ENCODE measurements around the gene PACS1.
A peak's percentile ranks its signal among the peaks of the same experiment; 100 is the strongest.

Gene PACS1

GRCh38 chr11:66172146-66172545 lies 102.1 kb downstream of the PACS1 start:
- Histone ChIP-seq H3K27me3 (ENCODE audit: insufficient read depth, low read length, poor library complexity) (no peaks in the 10 kb centered on the region), H3K9ac (ENCODE audit: low read length) (no peak overlapping the region), H3K27ac (ENCODE audit: low read depth, low read length) (no peak overlapping the region), H3K18ac (ENCODE audit: low read length) (no peak overlapping the region), H4K5ac (ENCODE audit: low read length) (no peak overlapping the region), H3K56ac (ENCODE audit: low read length) (no peak overlapping the region), H4K8ac (ENCODE audit: low read depth, low read length) (no peak overlapping the region), H3K79me1 (ENCODE audit: low read length) (peaks cover 4% of the 10 kb centered on the region), H3K4me2 (ENCODE audit: low read length) (no peak overlapping the region), H2BK15ac (replicated peaks; ENCODE audit: low read depth) (no peak overlapping the region), H2AK5ac (ENCODE audit: low read length) (no peak overlapping the region), H3K36me3 (ENCODE audit: control insufficient read depth, insufficient read depth, low read length) (no peaks in the 10 kb centered on the region), H3K23ac (ENCODE audit: low read length) (peak overlapping the region; percentile 35), H3K79me2 (ENCODE audit: control insufficient read depth, insufficient read depth, low read length) (no peaks in the 10 kb centered on the region), H2BK5ac (ENCODE audit: low read length) (no peak overlapping the region), H3K4me1 (ENCODE audit: control insufficient read depth, low read depth, low read length) (peaks cover 2% of the 10 kb centered on the region), H3K4me3 (ENCODE audit: low read length) (no peak overlapping the region), H2BK120ac (ENCODE audit: low read depth, low read length) (no peak overlapping the region), H3K4ac (ENCODE audit: low read depth, low read length) (no peak overlapping the region)
- no CpG with 5 or more reads among the region's 8 CpGs for whole genome bisulfite sequencing (ENCODE audit: extremely low coverage, insufficient coverage, low lambda C conversion rate)
- no peak for DNase-seq

- no peak overlapping the region for H2AK5ac ChIP-seq (ENCODE audit: low read length)
- H3K79me2 ChIP-seq (ENCODE audit: control insufficient read depth, insufficient read depth, low read length), result no peaks in the 10 kb centered on the region
- H3K18ac ChIP-seq (ENCODE audit: low read length), result no peak overlapping the region
- H3K9ac ChIP-seq (ENCODE audit: low read length), result no peak overlapping the region
- no peak overlapping the region for H3K27ac ChIP-seq (ENCODE audit: low read depth, low read length)
- no peaks in the 10 kb centered on the region for H3K27me3 ChIP-seq (ENCODE audit: insufficient read depth, low read length, poor library complexity)
- H3K36me3 ChIP-seq (ENCODE audit: control insufficient read depth, insufficient read depth, low read length), result no peaks in the 10 kb centered on the region
- peaks cover 2% of the 10 kb centered on the region for H3K4me1 ChIP-seq (ENCODE audit: control insufficient read depth, low read depth, low read length)
- H3K4me3 ChIP-seq (ENCODE audit: low read length), result no peak overlapping the region
- no peak overlapping the region for H2BK120ac ChIP-seq (ENCODE audit: low read depth, low read length)
- WGBS (ENCODE audit: extremely low coverage, insufficient coverage, low lambda C conversion rate), result no CpG with 5 or more reads among the region's 7 CpGs
- no peak overlapping the region for H3K23ac ChIP-seq (ENCODE audit: low read length)
- no peak overlapping the region for H2BK5ac ChIP-seq (ENCODE audit: low read length)
- H3K56ac ChIP-seq (ENCODE audit: low read length), result peak overlapping the region; percentile 19
- H3K4ac ChIP-seq (ENCODE audit: low read depth, low read length), result no peak overlapping the region
- H3K79me1 ChIP-seq (ENCODE audit: low read length), result peaks cover 2% of the 10 kb centered on the region
- no peak overlapping the region for H3K4me2 ChIP-seq (ENCODE audit: low read length)
- no peak overlapping the region for H4K8ac ChIP-seq (ENCODE audit: low read depth, low read length)
- H2BK15ac ChIP-seq (replicated peaks; ENCODE audit: low read depth), result no peak overlapping the region
- DNase-seq, result peak; percentile 39
- H4K5ac ChIP-seq (ENCODE audit: low read length), result no peak overlapping the region
Observed at GRCh38 chr11:66176650-66177049, 106.6 kb downstream of the PACS1 start.

GRCh38 chr11:66178183-66178582 lies 108.1 kb downstream of the PACS1 start:
- no peak overlapping the region for H2BK15ac ChIP-seq (replicated peaks; ENCODE audit: low read depth)
- no peak overlapping the region for H3K27ac ChIP-seq (ENCODE audit: low read depth, low read length)
- H3K9ac ChIP-seq (ENCODE audit: low read length), result no peak overlapping the region
- H3K4me3 ChIP-seq (ENCODE audit: low read length), result no peak overlapping the region
- no peak overlapping the region for H3K18ac ChIP-seq (ENCODE audit: low read length)
- no peak overlapping the region for H2BK120ac ChIP-seq (ENCODE audit: low read depth, low read length)
- no peaks in the 10 kb centered on the region for H3K36me3 ChIP-seq (ENCODE audit: control insufficient read depth, insufficient read depth, low read length)
- H3K79me2 ChIP-seq (ENCODE audit: control insufficient read depth, insufficient read depth, low read length), result no peaks in the 10 kb centered on the region
- no peak overlapping the region for H4K5ac ChIP-seq (ENCODE audit: low read length)
- no peak for DNase-seq
- H3K23ac ChIP-seq (ENCODE audit: low read length), result no peak overlapping the region
- WGBS (ENCODE audit: extremely low coverage, insufficient coverage, low lambda C conversion rate), result no CpG with 5 or more reads among the region's 2 CpGs
- H2BK5ac ChIP-seq (ENCODE audit: low read length), result no peak overlapping the region
- H4K8ac ChIP-seq (ENCODE audit: low read depth, low read length), result no peak overlapping the region
- H3K79me1 ChIP-seq (ENCODE audit: low read length), result peaks cover 3% of the 10 kb centered on the region
- no peak overlapping the region for H3K4ac ChIP-seq (ENCODE audit: low read depth, low read length)
- H3K56ac ChIP-seq (ENCODE audit: low read length), result no peak overlapping the region
- H3K27me3 ChIP-seq (ENCODE audit: insufficient read depth, low read length, poor library complexity), result no peaks in the 10 kb centered on the region
- H2AK5ac ChIP-seq (ENCODE audit: low read length), result no peak overlapping the region
- peaks cover 2% of the 10 kb centered on the region for H3K4me1 ChIP-seq (ENCODE audit: control insufficient read depth, low read depth, low read length)
- no peak overlapping the region for H3K4me2 ChIP-seq (ENCODE audit: low read length)

GRCh38 chr11:66178871-66179270 lies 108.8 kb downstream of the PACS1 start:
- Histone ChIP-seq H3K4me3 (ENCODE audit: low read length) (no peak overlapping the region), H3K36me3 (ENCODE audit: control insufficient read depth, insufficient read depth, low read length) (no peaks in the 10 kb centered on the region), H3K27ac (ENCODE audit: low read depth, low read length) (no peak overlapping the region), H2BK5ac (ENCODE audit: low read length) (no peak overlapping the region), H3K9ac (ENCODE audit: low read length) (no peak overlapping the region), H3K27me3 (ENCODE audit: insufficient read depth, low read length, poor library complexity) (no peaks in the 10 kb centered on the region), H2BK120ac (ENCODE audit: low read depth, low read length) (no peak overlapping the region), H3K4me2 (ENCODE audit: low read length) (no peak overlapping the region), H3K4ac (ENCODE audit: low read depth, low read length) (no peak overlapping the region), H3K23ac (ENCODE audit: low read length) (no peak overlapping the region), H3K4me1 (ENCODE audit: control insufficient read depth, low read depth, low read length) (peaks cover 2% of the 10 kb centered on the region), H4K8ac (ENCODE audit: low read depth, low read length) (no peak overlapping the region), H2AK5ac (ENCODE audit: low read length) (no peak overlapping the region), H3K79me2 (ENCODE audit: control insufficient read depth, insufficient read depth, low read length) (no peaks in the 10 kb centered on the region), H2BK15ac (replicated peaks; ENCODE audit: low read depth) (no peak overlapping the region), H4K5ac (ENCODE audit: low read length) (no peak overlapping the region), H3K56ac (ENCODE audit: low read length) (no peak overlapping the region), H3K79me1 (ENCODE audit: low read length) (peaks cover 3% of the 10 kb centered on the region), H3K18ac (ENCODE audit: low read length) (no peak overlapping the region)
- no peak for DNase-seq

GRCh38 chr11:66181632-66182315 lies 111.7 kb downstream of the PACS1 start:
- DNase-seq, result no peak
- peaks cover 2% of the 10 kb centered on the region for H3K79me1 ChIP-seq (ENCODE audit: low read length)
- H3K56ac ChIP-seq (ENCODE audit: low read length), result no peak overlapping the region
- no peak overlapping the region for H4K8ac ChIP-seq (ENCODE audit: low read depth, low read length)
- H2BK5ac ChIP-seq (ENCODE audit: low read length), result no peak overlapping the region
- no peaks in the 10 kb centered on the region for H3K36me3 ChIP-seq (ENCODE audit: control insufficient read depth, insufficient read depth, low read length)
- no peak overlapping the region for H3K4me3 ChIP-seq (ENCODE audit: low read length)
- H3K4ac ChIP-seq (ENCODE audit: low read depth, low read length), result no peak overlapping the region
- no peak overlapping the region for H3K23ac ChIP-seq (ENCODE audit: low read length)
- H3K27ac ChIP-seq (ENCODE audit: low read depth, low read length), result no peak overlapping the region
- no peak overlapping the region for H4K5ac ChIP-seq (ENCODE audit: low read length)
- no peak overlapping the region for H3K9ac ChIP-seq (ENCODE audit: low read length)
- no CpG with 5 or more reads among the region's 2 CpGs for WGBS (ENCODE audit: extremely low coverage, insufficient coverage, low lambda C conversion rate)
- H2AK5ac ChIP-seq (ENCODE audit: low read length), result no peak overlapping the region
- no peak overlapping the region for H2BK120ac ChIP-seq (ENCODE audit: low read depth, low read length)
- H2BK15ac ChIP-seq (replicated peaks; ENCODE audit: low read depth), result no peak overlapping the region
- H3K18ac ChIP-seq (ENCODE audit: low read length), result no peak overlapping the region
- H3K27me3 ChIP-seq (ENCODE audit: insufficient read depth, low read length, poor library complexity), result no peaks in the 10 kb centered on the region
- no peaks in the 10 kb centered on the region for H3K4me1 ChIP-seq (ENCODE audit: control insufficient read depth, low read depth, low read length)
- no peak overlapping the region for H3K4me2 ChIP-seq (ENCODE audit: low read length)
- H3K79me2 ChIP-seq (ENCODE audit: control insufficient read depth, insufficient read depth, low read length), result no peaks in the 10 kb centered on the region

GRCh38 chr11:66183494-66184048 lies 113.5 kb downstream of the PACS1 start:
- Histone ChIP-seq H3K4me2 (ENCODE audit: low read length) (no peak overlapping the region), H3K9ac (ENCODE audit: low read length) (no peak overlapping the region), H3K27ac (ENCODE audit: low read depth, low read length) (no peak overlapping the region), H4K8ac (ENCODE audit: low read depth, low read length) (no peak overlapping the region), H3K56ac (ENCODE audit: low read length) (no peak overlapping the region), H3K4me1 (ENCODE audit: control insufficient read depth, low read depth, low read length) (no peaks in the 10 kb centered on the region), H2BK5ac (ENCODE audit: low read length) (no peak overlapping the region), H2BK15ac (replicated peaks; ENCODE audit: low read depth) (no peak overlapping the region), H4K5ac (ENCODE audit: low read length) (no peak overlapping the region), H2AK5ac (ENCODE audit: low read length) (no peak overlapping the region), H3K23ac (ENCODE audit: low read length) (no peak overlapping the region), H3K4ac (ENCODE audit: low read depth, low read length) (no peak overlapping the region), H3K36me3 (ENCODE audit: control insufficient read depth, insufficient read depth, low read length) (no peaks in the 10 kb centered on the region), H3K4me3 (ENCODE audit: low read length) (no peak overlapping the region), H3K27me3 (ENCODE audit: insufficient read depth, low read length, poor library complexity) (no peaks in the 10 kb centered on the region), H3K79me1 (ENCODE audit: low read length) (peaks cover 4% of the 10 kb centered on the region), H2BK120ac (ENCODE audit: low read depth, low read length) (no peak overlapping the region), H3K79me2 (ENCODE audit: control insufficient read depth, insufficient read depth, low read length) (no peaks in the 10 kb centered on the region), H3K18ac (ENCODE audit: low read length) (no peak overlapping the region)
- no CpG with 5 or more reads among the region's 3 CpGs for WGBS (ENCODE audit: extremely low coverage, insufficient coverage, low lambda C conversion rate)
- DNase-seq, result peak; percentile 88

Data from mesendoderm (in vitro differentiated cells).